Neuronal stem cell (in vitro differentiated cells): Measurements from ENCODE around the gene TTC24.
"Not testable (repeated sequence)": the region's sequence is repeated elsewhere in the genome, so short reads cannot be mapped to it uniquely, and the experiment has no call there.

ENCODE experiments used
- DNase-seq: peaks from one replicate; pipeline ENCODE4 v3.0.0-alpha.2; 2013; ENCODE audit warnings: low spot score
- H2AFZ ChIP-seq: one replicate; pipeline ENCODE4 v1.6.1; 2013; ENCODE audit warnings: mild to moderate bottlenecking, low read length, inconsistent platforms
- H2AK5ac ChIP-seq: 2 replicates; pipeline ENCODE4 v1.6.1; 2013; ENCODE audit warnings: low read depth, mild to moderate bottlenecking, inconsistent platforms, low read length, moderate library complexity, mixed read lengths
- H2BK120ac ChIP-seq: 2 replicates; pipeline ENCODE4 v1.6.1; 2013; ENCODE audit warnings: low read depth, mild to moderate bottlenecking, inconsistent platforms, low read length, moderate library complexity, mixed read lengths
- H2BK12ac ChIP-seq: one replicate; pipeline ENCODE4 v1.6.1; 2013; ENCODE audit warnings: low read length, inconsistent platforms
- H2BK15ac ChIP-seq: 2 replicates; pipeline ENCODE4 v1.6.1; 2013; ENCODE audit warnings: mild to moderate bottlenecking, low read length, inconsistent platforms, mixed read lengths
- H2BK5ac ChIP-seq: one replicate; pipeline ENCODE4 v1.6.1; 2013; ENCODE audit warnings: inconsistent platforms, mild to moderate bottlenecking, low read length, moderate library complexity
- H3K14ac ChIP-seq: one replicate; pipeline ENCODE4 v1.6.1; 2013; ENCODE audit warnings: low read length, inconsistent platforms
- H3K18ac ChIP-seq: 2 replicates; pipeline ENCODE4 v1.6.1; 2013; ENCODE audit warnings: low read length, inconsistent platforms
- H3K23ac ChIP-seq: 2 replicates; pipeline ENCODE4 v1.6.1; 2013; ENCODE audit warnings: low read depth, mild to moderate bottlenecking, mixed read lengths, low read length, inconsistent platforms; ENCODE audit not compliant: poor library complexity
- H3K27ac ChIP-seq: replicated peaks from 3 replicates; pipeline ENCODE4 v1.5.1; 2013; ENCODE audit warnings: low read length, inconsistent platforms
- H3K27me3 ChIP-seq, 3 experiments: 2 replicates each; pipeline ENCODE4 v1.6.1; 2013; ENCODE audit warnings: low read length in 3 of 3, mild to moderate bottlenecking in 2 of 3, inconsistent platforms in 1 of 3, low read depth in 1 of 3, mixed read lengths in 1 of 3, moderate library complexity in 1 of 3; ENCODE audit not compliant: control insufficient read depth in 3 of 3, insufficient read depth in 3 of 3
- H3K36me3 ChIP-seq, 2 donors: replicated peaks in 1 of 2; 2 replicates each; pipeline ENCODE4 v1.6.1; 2013; ENCODE audit warnings: low read length in 2 of 2; ENCODE audit not compliant: control insufficient read depth in 2 of 2, insufficient read depth in 2 of 2
- H3K4ac ChIP-seq: 2 replicates; pipeline ENCODE4 v1.6.1; 2013; ENCODE audit warnings: inconsistent platforms, mild to moderate bottlenecking, low read length, moderate library complexity
- H3K4me1 ChIP-seq, 2 donors: 1 replicate in 1 of 2; 2 replicates in 1 of 2; pipeline ENCODE4 v1.6.1; 2013; ENCODE audit warnings: low read length in 2 of 2, low read depth in 1 of 2; ENCODE audit not compliant: control insufficient read depth in 2 of 2, insufficient read depth in 1 of 2
- H3K4me2 ChIP-seq: one replicate; pipeline ENCODE4 v1.6.1; 2013; ENCODE audit warnings: mild to moderate bottlenecking, low read length, inconsistent platforms; ENCODE audit not compliant: insufficient read depth, poor library complexity, severe bottlenecking
- H3K4me3 ChIP-seq, 2 donors: 2 replicates each; pipeline ENCODE4 v1.5.1; 2013; ENCODE audit warnings: low read length in 2 of 2, mild to moderate bottlenecking in 2 of 2, inconsistent platforms in 1 of 2, moderate library complexity in 1 of 2
- H3K79me1 ChIP-seq: one replicate; pipeline ENCODE4 v1.6.1; 2013; ENCODE audit warnings: low read depth, mild to moderate bottlenecking, inconsistent platforms, low read length, moderate library complexity
- H3K9ac ChIP-seq: one replicate; pipeline ENCODE4 v1.6.1; 2013; ENCODE audit warnings: mild to moderate bottlenecking, low read depth, low read length, inconsistent platforms; ENCODE audit not compliant: poor library complexity
- H3K9me3 ChIP-seq, 2 donors: replicated peaks in 1 of 2; 2 replicates each; pipeline versions ENCODE3 to v1.6.1; 2013; ENCODE audit warnings: low read length in 2 of 2, mild to moderate bottlenecking in 2 of 2, inconsistent platforms in 1 of 2, low read depth in 1 of 2, mixed read lengths in 1 of 2, moderate library complexity in 1 of 2; ENCODE audit not compliant: control insufficient read depth in 2 of 2, insufficient read depth in 1 of 2
- H4K8ac ChIP-seq: one replicate; pipeline ENCODE4 v1.6.1; 2013; ENCODE audit warnings: low read depth, mild to moderate bottlenecking, inconsistent platforms, low read length, moderate library complexity
- H4K91ac ChIP-seq: one replicate; pipeline ENCODE4 v1.6.1; 2013; ENCODE audit warnings: low read length, low read depth, mild to moderate bottlenecking, inconsistent platforms; ENCODE audit not compliant: poor library complexity
- WGBS, 2 donors: extraction: QIAGEN DNeasy Blood & Tissue Kit; methylation state at CpG; one replicate each; pipeline ENCODE4 v1.1.7; 2013; ENCODE audit warnings: missing lambda C conversion rate in 2 of 2, mixed read lengths in 1 of 2; ENCODE audit not compliant: insufficient read length in 2 of 2, insufficient replicate concordance in 1 of 2; ENCODE audit errors: extremely low coverage in 2 of 2; 5-methylcytosine and 5-hydroxymethylcytosine counted together

Gene TTC24

GRCh38 chr1:156602557-156602993, 23.1 kb downstream of the TTC24 start:
- WGBS, 2 donors: no CpG with 5 or more reads among the region's 10 CpGs
- Histone ChIP-seq H4K8ac (no peak overlapping the region), H3K4me3 (no peak overlapping the region), H2AFZ (peak overlapping the region; percentile 36), H3K9me3 (no peaks in the 10 kb centered on the region), H2AK5ac (no peak overlapping the region), H3K4ac (no peak overlapping the region), H3K14ac (no peak overlapping the region), H2BK15ac (no peak overlapping the region), H3K27ac (no peak overlapping the region), H3K4me1 (peaks cover 2 to 5% of the 10 kb centered on the region in 2 donors), H3K79me1 (peaks cover 4% of the 10 kb centered on the region), H3K23ac (no peak overlapping the region), H3K9ac (no peak overlapping the region), H3K18ac (peak overlapping the region; percentile 79), H2BK5ac (no peak overlapping the region), H2BK120ac (no peak overlapping the region), H4K91ac (no peak overlapping the region), H2BK12ac (no peak overlapping the region), H3K36me3 (peaks cover 11 to 22% of the 10 kb centered on the region in 2 donors), H3K27me3 (no peaks in the 10 kb centered on the region), H3K4me2 (no peak overlapping the region)
- DNase-seq: no peak

GRCh38 chr1:156607344-156607743, 27.8 kb downstream of the TTC24 start:
- not testable (repeated sequence) for H3K14ac ChIP-seq, H4K8ac ChIP-seq, H3K79me1 ChIP-seq, H3K18ac ChIP-seq, H3K9me3 ChIP-seq, H4K91ac ChIP-seq, H3K23ac ChIP-seq, DNase-seq, H3K27me3 ChIP-seq, H3K27ac ChIP-seq, H3K36me3 ChIP-seq, H3K4me1 ChIP-seq, H2BK15ac ChIP-seq, H3K4me3 ChIP-seq, H2BK5ac ChIP-seq, H3K9ac ChIP-seq, H2BK120ac ChIP-seq, H2BK12ac ChIP-seq, H3K4ac ChIP-seq, H2AFZ ChIP-seq, H2AK5ac ChIP-seq, H3K4me2 ChIP-seq
- no CpG with 5 or more reads among the region's 4 CpGs for WGBS, 2 donors

- Histone ChIP-seq H4K8ac (no peak overlapping the region), H2BK120ac (no peak overlapping the region), H3K27ac (no peak overlapping the region), H3K79me1 (no peaks in the 10 kb centered on the region), H3K9me3 (no peaks in the 10 kb centered on the region), H2AK5ac (no peak overlapping the region), H3K27me3 (peaks cover 0 to 5% (median 0%) of the 10 kb centered on the region in 3 experiments), H4K91ac (no peak overlapping the region), H3K18ac (no peak overlapping the region), H3K36me3 (no peaks in the 10 kb centered on the region), H2BK5ac (no peak overlapping the region), H3K4me2 (no peak overlapping the region), H2BK15ac (no peak overlapping the region), H3K4me3 (no peak overlapping the region), H3K9ac (no peak overlapping the region), H3K14ac (no peak overlapping the region), H3K4me1 (no peaks in the 10 kb centered on the region), H2BK12ac (no peak overlapping the region), H3K4ac (no peak overlapping the region), H3K23ac (no peak overlapping the region), H2AFZ (no peak overlapping the region)
- no CpG with 5 or more reads among the region's 7 CpGs for WGBS, 2 donors
- no peak for DNase-seq
These were observed 28.6 kb downstream of the TTC24 start for GRCh38 chr1:156608036-156608674.

- Histone ChIP-seq H4K8ac (no peak overlapping the region), H2AK5ac (no peak overlapping the region), H2AFZ (no peak overlapping the region), H4K91ac (no peak overlapping the region), H3K4ac (no peak overlapping the region), H3K23ac (no peak overlapping the region), H3K36me3 (no peaks in the 10 kb centered on the region), H2BK120ac (no peak overlapping the region), H2BK12ac (no peak overlapping the region), H3K27me3 (peaks cover 0 to 8% (median 0%) of the 10 kb centered on the region in 3 experiments), H3K18ac (no peak overlapping the region), H3K4me3 (no peak overlapping the region), H3K14ac (no peak overlapping the region), H3K4me1 (no peaks in the 10 kb centered on the region), H3K79me1 (no peaks in the 10 kb centered on the region), H3K9ac (no peak overlapping the region), H3K27ac (no peak overlapping the region), H3K4me2 (no peak overlapping the region), H3K9me3 (no peaks in the 10 kb centered on the region), H2BK5ac (no peak overlapping the region), H2BK15ac (no peak overlapping the region)
- no CpG with 5 or more reads among the region's 6 CpGs for WGBS, 2 donors
- no peak for DNase-seq
These were observed 29.5 kb downstream of the TTC24 start for GRCh38 chr1:156608981-156609380.
